Upper lobe of right lung (tissue), 1 donor: ENCODE measurements around the gene FAM131C. TPM values are rescaled to one million over a fixed set of nuclear protein-coding genes. Genes with fewer than 3 reads are reported as not detected.
A peak's percentile ranks its signal among the peaks of the same experiment; 100 is the strongest.

Experiments
- ATAC-seq: fragments of 200-7000 bp; cut with Tn5 transposase; one replicate; pipeline ENCODE4 v1.9.1; 2020; ENCODE audit warnings: mild to moderate bottlenecking, moderate library complexity
- DNase-seq: peaks from one replicate; pipeline ENCODE4 v3.0.0-alpha.2; 2020
- H3K27ac ChIP-seq: fragments of 200-600 bp; one replicate; pipeline ENCODE4 v1.8.0; 2022
- H3K27me3 ChIP-seq: fragments of 200-600 bp; one replicate; pipeline ENCODE4 v1.8.0; 2022; ENCODE audit warnings: mild to moderate bottlenecking
- H3K36me3 ChIP-seq: fragments of 200-600 bp; one replicate; pipeline ENCODE4 v1.8.0; 2022
- H3K4me1 ChIP-seq: fragments of 200-600 bp; one replicate; pipeline ENCODE4 v1.8.0; 2022
- H3K4me3 ChIP-seq: fragments of 200-600 bp; one replicate; pipeline ENCODE4 v1.8.0; 2022; ENCODE audit warnings: mild to moderate bottlenecking
- H3K9me3 ChIP-seq: fragments of 200-600 bp; one replicate; pipeline ENCODE4 v1.8.0; 2022
- intact Hi-C: fragments of 100-400 bp; cut with DNase I; formaldehyde crosslinking; loops from one replicate; pipeline ENCODE4 v1.11.0; 2022
- total RNA-seq: library from RNA; stranded (reverse); fragmentation: NEBNext Ultra II Directional; extraction: Animal tissue kit (Norgen Biotek cat#: 25700); gene quantifications from one replicate; pipeline ENCODE4 v1.2.1, GENCODE V29; 2021
- TF ChIP-seq, protein P1 (sequence below): fragments of 200-600 bp; IDR thresholded peaks from one replicate; pipeline ENCODE4 v1.8.0; 2022; ENCODE audit warnings: antibody characterized with exemption
- donor health status: DM: no; HTN: yes; CAD: no; lungs with severe emphysema.

FAM131C gene
- total RNA-seq, 1 donor from 2014 or later, result not detected

DNA sequence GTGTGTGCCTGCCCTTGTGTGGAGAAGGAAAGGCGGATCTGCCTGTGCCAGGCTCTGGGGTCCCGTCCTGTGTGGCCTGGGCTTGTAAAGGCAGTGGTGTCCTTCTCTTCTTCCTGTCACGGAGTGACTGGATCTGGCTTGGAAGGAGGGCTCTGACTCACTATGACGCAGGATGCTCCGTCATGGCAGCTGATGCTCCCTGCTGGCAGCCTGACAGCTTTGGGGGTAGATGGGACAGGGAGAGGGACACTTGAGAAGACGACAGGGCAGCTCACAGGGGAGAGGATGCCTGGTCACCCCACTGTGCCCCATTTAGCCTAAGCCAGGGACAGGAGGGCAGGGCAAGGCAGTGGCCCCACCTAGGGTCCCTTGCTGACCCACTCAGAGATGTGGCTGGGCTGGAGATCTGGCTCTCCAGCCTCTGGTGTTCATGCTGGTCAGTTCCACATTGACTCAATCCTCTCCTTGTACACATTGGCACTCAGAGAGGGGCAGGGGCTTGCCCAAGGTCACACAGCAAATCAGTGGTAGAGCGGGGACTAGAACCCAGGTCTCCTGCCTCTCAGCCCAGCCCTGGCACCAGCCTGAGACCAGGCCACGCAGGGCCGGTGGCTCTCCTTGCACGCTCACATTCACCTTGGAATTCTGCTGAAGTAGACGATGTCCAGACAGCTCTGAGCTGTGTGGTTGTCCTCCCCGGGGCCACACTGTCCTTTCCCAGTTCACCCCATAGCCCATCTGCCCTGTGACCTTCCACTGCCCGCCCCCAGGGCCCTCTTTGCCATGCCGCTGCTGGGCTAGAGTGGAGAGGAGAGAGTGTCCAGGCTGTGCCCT, 2.8 kb upstream of the FAM131C start:
- intact Hi-C loops, result no loop called here
- Histone ChIP-seq H3K36me3 (no peaks in the 10 kb centered on the region), H3K4me3 (no peak overlapping the region), H3K27me3 (peaks cover 11% of the 10 kb centered on the region), H3K27ac (no peak overlapping the region), H3K4me1 (peaks cover 13% of the 10 kb centered on the region), H3K9me3 (no peaks in the 10 kb centered on the region)
- DNase-seq (no peak), ATAC-seq (no peak)
- TF ChIP-seq, protein P1, sequence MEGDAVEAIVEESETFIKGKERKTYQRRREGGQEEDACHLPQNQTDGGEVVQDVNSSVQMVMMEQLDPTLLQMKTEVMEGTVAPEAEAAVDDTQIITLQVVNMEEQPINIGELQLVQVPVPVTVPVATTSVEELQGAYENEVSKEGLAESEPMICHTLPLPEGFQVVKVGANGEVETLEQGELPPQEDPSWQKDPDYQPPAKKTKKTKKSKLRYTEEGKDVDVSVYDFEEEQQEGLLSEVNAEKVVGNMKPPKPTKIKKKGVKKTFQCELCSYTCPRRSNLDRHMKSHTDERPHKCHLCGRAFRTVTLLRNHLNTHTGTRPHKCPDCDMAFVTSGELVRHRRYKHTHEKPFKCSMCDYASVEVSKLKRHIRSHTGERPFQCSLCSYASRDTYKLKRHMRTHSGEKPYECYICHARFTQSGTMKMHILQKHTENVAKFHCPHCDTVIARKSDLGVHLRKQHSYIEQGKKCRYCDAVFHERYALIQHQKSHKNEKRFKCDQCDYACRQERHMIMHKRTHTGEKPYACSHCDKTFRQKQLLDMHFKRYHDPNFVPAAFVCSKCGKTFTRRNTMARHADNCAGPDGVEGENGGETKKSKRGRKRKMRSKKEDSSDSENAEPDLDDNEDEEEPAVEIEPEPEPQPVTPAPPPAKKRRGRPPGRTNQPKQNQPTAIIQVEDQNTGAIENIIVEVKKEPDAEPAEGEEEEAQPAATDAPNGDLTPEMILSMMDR, result no peak

DNA sequence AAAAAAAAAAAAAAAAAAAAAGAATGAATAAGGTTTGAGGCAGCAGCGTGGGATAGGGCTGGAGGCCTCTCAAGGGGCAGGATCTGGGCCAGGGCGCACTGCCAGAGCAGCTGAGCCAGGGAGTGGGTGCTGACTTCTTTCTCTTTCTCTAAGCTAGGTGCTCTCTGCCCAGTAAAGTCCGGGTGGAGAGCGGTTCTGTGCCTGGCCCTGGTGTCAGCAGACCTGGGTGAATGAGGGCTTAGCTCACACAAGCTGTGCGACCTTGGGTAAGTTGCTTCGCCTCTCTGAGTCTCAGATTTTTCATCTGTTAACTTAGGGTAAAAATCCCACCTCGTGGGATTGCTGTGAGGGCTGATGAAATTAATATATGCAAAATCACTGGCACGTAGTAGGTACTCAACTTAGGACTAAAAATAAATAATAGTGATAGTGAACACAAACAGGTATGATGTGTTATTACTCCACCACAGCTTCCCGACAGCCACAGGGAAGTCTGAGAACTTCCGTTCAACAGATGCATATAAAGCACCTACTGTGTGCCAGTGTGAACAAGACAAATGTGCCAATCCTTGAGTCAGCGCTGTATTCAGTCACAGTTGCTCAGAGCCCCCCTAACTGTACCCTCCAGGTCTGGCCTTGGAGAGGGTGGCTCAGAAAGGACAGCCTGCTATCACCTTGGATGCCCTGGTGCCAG, 2.0 kb upstream of the FAM131C start:
- TF ChIP-seq, protein P1, result no peak
- no peaks in the 10 kb centered on the region for H3K36me3 ChIP-seq
- peaks cover 13% of the 10 kb centered on the region for H3K4me1 ChIP-seq
- intact Hi-C loops, result no loop called here
- H3K9me3 ChIP-seq, result no peaks in the 10 kb centered on the region
- H3K27ac ChIP-seq, result no peak overlapping the region
- no peak overlapping the region for H3K4me3 ChIP-seq
- ATAC-seq, result peak; percentile 10
- peaks cover 11% of the 10 kb centered on the region for H3K27me3 ChIP-seq
- peak; percentile 78 for DNase-seq

DNA sequence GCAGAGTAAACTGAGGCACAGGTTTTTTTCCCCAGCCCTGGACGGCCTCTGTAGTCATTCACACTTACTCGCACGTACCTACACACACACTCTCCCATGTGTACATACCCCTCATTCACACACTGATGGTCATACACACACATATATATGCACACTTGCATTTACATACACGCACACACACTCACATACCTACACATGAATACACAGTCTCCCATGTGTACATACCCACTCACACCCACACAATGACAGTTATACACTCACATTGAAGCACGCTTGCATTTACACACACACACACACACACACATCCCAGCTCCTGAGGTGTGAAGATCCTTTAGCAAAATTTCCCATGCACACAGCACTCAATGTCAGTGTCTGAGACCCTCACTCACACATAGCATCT, 766 bp upstream of the FAM131C start:
- TF ChIP-seq, protein P1, result no peak

DNA sequence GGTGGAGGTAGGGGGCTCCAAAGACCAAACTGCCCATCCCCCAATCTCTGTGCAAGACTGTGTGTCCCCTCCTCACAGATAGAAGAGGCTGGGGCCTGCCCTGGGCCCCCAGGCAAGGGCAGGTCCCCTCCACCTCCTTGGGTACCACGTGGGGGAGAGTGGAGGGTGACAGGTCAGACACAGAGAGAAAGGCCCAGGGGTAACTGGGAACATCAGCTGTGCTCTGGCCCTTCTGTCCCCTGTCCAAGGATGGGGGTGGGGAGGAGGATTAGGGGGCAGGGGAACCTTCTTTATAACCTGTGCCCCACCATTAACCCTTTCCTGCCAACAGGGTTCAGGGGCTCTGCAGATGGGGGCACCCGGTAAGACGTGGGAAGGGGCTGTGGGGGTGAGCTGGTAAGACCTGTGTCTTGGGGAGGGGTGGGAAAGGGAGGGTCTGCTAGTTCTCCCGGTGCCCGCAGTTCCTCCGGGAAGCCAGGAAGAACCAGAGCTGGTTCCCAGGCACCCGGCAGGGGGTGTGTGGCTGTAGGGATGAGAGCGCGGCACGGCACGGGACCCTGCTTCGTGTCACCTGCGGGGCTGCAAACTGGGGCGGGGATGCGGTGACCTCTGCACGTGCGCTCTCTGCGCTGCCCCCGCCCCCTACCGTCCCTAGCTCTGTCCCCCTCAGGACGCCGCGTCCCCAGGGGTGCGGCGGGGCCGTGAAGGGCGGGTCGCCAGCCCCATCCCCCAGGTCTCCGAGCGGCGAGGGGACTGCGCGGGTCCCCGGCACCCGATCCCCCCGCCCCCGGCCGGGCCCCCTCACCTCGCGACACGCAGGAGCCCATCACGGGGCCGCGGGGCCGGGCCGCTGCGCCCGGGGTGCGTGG, 601 bp downstream of the FAM131C start:
- no peak for ATAC-seq
- H3K4me1 ChIP-seq, result peaks cover 5% of the 10 kb centered on the region

More for the DNA sequence above, 766 bp upstream of the FAM131C start:
- intact Hi-C loops, result no loop called here
- no peaks in the 10 kb centered on the region for H3K9me3 ChIP-seq
- DNase-seq, result no peak
- H3K36me3 ChIP-seq, result no peaks in the 10 kb centered on the region
- H3K27me3 ChIP-seq, result peaks cover 11% of the 10 kb centered on the region
- peaks cover 10% of the 10 kb centered on the region for H3K4me1 ChIP-seq
- no peak for ATAC-seq
- no peak overlapping the region for H3K4me3 ChIP-seq
- H3K27ac ChIP-seq, result no peak overlapping the region

DNA sequence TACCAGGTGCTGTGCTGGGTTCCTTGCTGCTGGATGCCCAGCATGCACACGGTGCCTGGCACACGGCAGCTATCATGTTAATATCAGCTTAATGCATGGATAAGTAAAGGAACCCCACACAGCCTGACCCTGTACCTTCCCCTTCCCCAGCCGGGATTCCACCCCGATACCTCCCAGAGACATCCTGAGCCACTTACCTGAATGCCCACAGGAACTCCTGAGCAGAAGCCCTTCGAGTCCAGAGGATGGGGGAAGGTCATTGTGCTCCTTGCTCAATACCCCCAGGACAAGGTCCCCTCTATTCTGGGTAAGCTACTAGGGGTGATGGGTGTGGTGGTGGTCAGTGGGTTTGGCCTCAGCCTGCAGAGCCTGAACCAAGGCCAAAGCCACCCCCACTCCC, 1.4 kb downstream of the FAM131C start:
- TF ChIP-seq, protein P1, result no peak
- Histone ChIP-seq H3K36me3 (no peaks in the 10 kb centered on the region), H3K27me3 (peaks cover 11% of the 10 kb centered on the region), H3K4me1 (peaks cover 5% of the 10 kb centered on the region), H3K4me3 (no peak overlapping the region), H3K9me3 (no peaks in the 10 kb centered on the region), H3K27ac (no peak overlapping the region)
- intact Hi-C loops, result no loop called here
- ATAC-seq (no peak), DNase-seq (no peak)

More for the DNA sequence above, 601 bp downstream of the FAM131C start:
- H3K27ac ChIP-seq, result no peak overlapping the region
- no peaks in the 10 kb centered on the region for H3K36me3 ChIP-seq
- H3K9me3 ChIP-seq, result no peaks in the 10 kb centered on the region
- H3K27me3 ChIP-seq, result peaks cover 11% of the 10 kb centered on the region
- intact Hi-C loops, result no loop called here
- DNase-seq, result no peak
- TF ChIP-seq, protein P1, result no peak
- H3K4me3 ChIP-seq, result peak overlapping the region; percentile 16
